ENCODE results near the gene KCNG4. TPM values are rescaled to one million over a fixed set of nuclear protein-coding genes. Genes with fewer than 3 reads are reported as not detected.

The KCNG4 gene
- total and polyA plus RNA-seq, 9 donors, result not detected

GRCh38 chr16:84182104-84182503 is 57.7 kb downstream of the KCNG4 start:
- Histone ChIP-seq H3K36me3 (no peaks in the 10 kb centered on the region), H3K4me3 (no peak overlapping the region), H3K27ac (no peak overlapping the region), H3K9me3 (no peaks in the 10 kb centered on the region), H3K4me1 (ENCODE audit: insufficient read depth) (peaks cover 17% of the 10 kb centered on the region), H3K27me3 (no peaks in the 10 kb centered on the region)
- WGBS, 3 donors, result 91 to 95% (median 93%) methylated on average over 10 to 18 of the region's 18 CpGs
- no peak for TF ChIP-seq CTCF (IDR thresholded peaks at IDR 0.05)
- no peak for TF ChIP-seq EP300 (IDR thresholded peaks at IDR 0.05)
- TF ChIP-seq POLR2A (IDR thresholded peaks at IDR 0.05), result no peak
- intact Hi-C loops (cut with DNase I), result loop anchor here in 3 of 4 donors (5.0 to 10.0 kb wide), 4 partner anchors 97 to 300 kb away; partner anchors contain the start of gene NECAB2 (in 1 of the 3)
- DNase-seq, result no peak

- Histone ChIP-seq H3K4me1 (ENCODE audit: insufficient read depth) (peaks cover 24% of the 10 kb centered on the region), H3K4me3 (no peak overlapping the region), H3K36me3 (no peaks in the 10 kb centered on the region), H3K9me3 (no peaks in the 10 kb centered on the region), H3K27me3 (no peaks in the 10 kb centered on the region), H3K27ac (no peak overlapping the region)
- intact Hi-C loops (cut with DNase I), result loop anchor here in 3 of 4 donors (5.0 to 10.0 kb wide), 4 partner anchors 97 to 301 kb away; partner anchors contain the start of gene NECAB2 (in 1 of the 3)
- TF ChIP-seq EP300 (IDR thresholded peaks at IDR 0.05) (no peak), CTCF (IDR thresholded peaks at IDR 0.05) (no peak), POLR2A (IDR thresholded peaks at IDR 0.05) (no peak)
- no peak for DNase-seq
- 85 to 93% (median 86%) methylated on average over 40 to 41 of the region's 41 CpGs for WGBS, 3 donors
Measured at GRCh38 chr16:84181144-84181915, 58.5 kb downstream of the KCNG4 start.

GRCh38 chr16:84180519-84181140 is 59.2 kb downstream of the KCNG4 start:
- H3K36me3 ChIP-seq, result no peaks in the 10 kb centered on the region
- TF ChIP-seq POLR2A (IDR thresholded peaks at IDR 0.05) (no peak), EP300 (IDR thresholded peaks at IDR 0.05) (no peak), CTCF (IDR thresholded peaks at IDR 0.05) (no peak)
- peaks cover 24% of the 10 kb centered on the region for H3K4me1 ChIP-seq (ENCODE audit: insufficient read depth)
- no peaks in the 10 kb centered on the region for H3K27me3 ChIP-seq
- intact Hi-C loops (cut with DNase I), result loop anchor here in 3 of 4 donors (5.0 to 10.0 kb wide), 4 partner anchors 96 to 302 kb away; partner anchors contain the start of gene NECAB2 (in 1 of the 3)
- no peak overlapping the region for H3K4me3 ChIP-seq
- H3K9me3 ChIP-seq, result no peaks in the 10 kb centered on the region
- H3K27ac ChIP-seq, result no peak overlapping the region
- WGBS, 3 donors, result 78 to 84% (median 80%) methylated on average over 21 of the region's 21 CpGs
- no peak for DNase-seq

- Histone ChIP-seq H3K4me3 (no peak overlapping the region), H3K27me3 (no peaks in the 10 kb centered on the region), H3K27ac (no peak overlapping the region), H3K36me3 (no peaks in the 10 kb centered on the region), H3K4me1 (ENCODE audit: insufficient read depth) (peaks cover 23% of the 10 kb centered on the region), H3K9me3 (no peaks in the 10 kb centered on the region)
- 81 to 87% (median 83%) methylated on average over 32 to 33 of the region's 33 CpGs for WGBS, 3 donors
- intact Hi-C loops (cut with DNase I), result loop anchor here (5.0 to 10.0 kb wide), 5 partner anchors 47 to 303 kb away; partner anchors contain the start of gene NECAB2 (in 2 of the 4)
- no peak for TF ChIP-seq CTCF (IDR thresholded peaks at IDR 0.05)
- no peak for DNase-seq
Measured at GRCh38 chr16:84179612-84180320, 60.0 kb downstream of the KCNG4 start.

All from ovary (tissue), 9 donors.